ENCODE measurements around the gene PIKFYVE. TPM values are rescaled to one million over a fixed set of nuclear protein-coding genes. Genes with fewer than 3 reads are reported as not detected.

Gene PIKFYVE
- total RNA-seq, result 34.7 and 35.1 TPM in 2 replicates

GRCh38 chr2:208265801-208266552 lies at the start of gene PIKFYVE:
Gene PIKFYVE (plus strand): TSS chr2:208266255. CDS start chr2:208271520, 5,265 bp downstream.

GRCh38 chr2:208254871-208255556 lies 11.0 kb upstream of the PIKFYVE start, which contains the start of gene IDH1:
Gene IDH1 (minus strand): TSS chr2:208255071. CDS start chr2:208251551, 3,520 bp downstream.

GRCh38 chr2:208406474-208407451 lies 140.7 kb downstream of the PIKFYVE start, which contains the start of gene PTH2R:
Gene PTH2R (plus strand): TSS chr2:208406792. CDS start chr2:208407044, 252 bp downstream.

Other genes with a start within 250 kb of the PIKFYVE start
- gene PLEKHM3, start 240.7 kb upstream of the PIKFYVE start, total RNA-seq, result 13.5 and 18.1 TPM in 2 replicates
- not detected in 2 replicates for gene CRYGD, start 141.7 kb upstream of the PIKFYVE start, total RNA-seq
- not detected in 2 replicates for gene CRYGC, start 136.4 kb upstream of the PIKFYVE start, total RNA-seq
- gene CRYGB, start 120.1 kb upstream of the PIKFYVE start, total RNA-seq, result not detected in 2 replicates
- gene CRYGA, start 102.7 kb upstream of the PIKFYVE start, total RNA-seq, result not detected in 2 replicates
- gene C2orf80, start 76.2 kb upstream of the PIKFYVE start, total RNA-seq, result not detected in 2 replicates
- gene IDH1, start 11.2 kb upstream of the PIKFYVE start, total RNA-seq, result 133 and 139 TPM in 2 replicates
- 0.07 and 0.17 TPM in 2 replicates for gene PTH2R, start 140.5 kb downstream of the PIKFYVE start, total RNA-seq